Karpas-422 (cell line): ENCODE measurements around the gene KDM8. TPM values are rescaled to one million over a fixed set of nuclear protein-coding genes. Genes with fewer than 3 reads are reported as not detected.

Experiments used
- DNase-seq: peaks from one replicate; pipeline ENCODE4 v3.0.0-alpha.2; 2015
- H2AFZ ChIP-seq: fragments of 200-600 bp; sonication (generic); 2 replicates; pipeline ENCODE4 v1.6.1; 2014; ENCODE audit warnings: antibody characterized with exemption, low read length, mixed read lengths
- H3K27ac ChIP-seq: fragments of 200-600 bp; sonication (generic); 2 replicates; pipeline ENCODE4 v1.5.1; 2014; ENCODE audit warnings: mild to moderate bottlenecking, low read length, moderate library complexity
- H3K27me3 ChIP-seq: fragments of 200-600 bp; sonication (generic); 2 replicates; pipeline ENCODE4 v1.6.1; 2014; ENCODE audit warnings: low read length, mixed read lengths
- H3K36me3 ChIP-seq: fragments of 200-600 bp; sonication (generic); 2 replicates; pipeline ENCODE4 v1.6.1; 2014; ENCODE audit warnings: low read length, mixed read lengths; ENCODE audit not compliant: insufficient read depth
- H3K4me1 ChIP-seq: fragments of 200-600 bp; sonication (generic); 2 replicates; pipeline ENCODE4 v1.6.1; 2014; ENCODE audit warnings: mild to moderate bottlenecking, low read length, mixed read lengths
- H3K4me2 ChIP-seq: fragments of 200-600 bp; sonication (generic); 2 replicates; pipeline ENCODE4 v1.6.1; 2014; ENCODE audit warnings: low read length, low read depth, mild to moderate bottlenecking; ENCODE audit not compliant: poor library complexity, severe bottlenecking
- H3K4me3 ChIP-seq: fragments of 200-600 bp; sonication (generic); 2 replicates; pipeline ENCODE4 v1.5.1; 2014; ENCODE audit warnings: mild to moderate bottlenecking, antibody characterized with exemption, low read length, mixed read lengths
- H3K79me2 ChIP-seq: fragments of 200-600 bp; sonication (generic); 2 replicates; pipeline ENCODE4 v1.6.1; 2014; ENCODE audit warnings: mild to moderate bottlenecking, low read length, mixed read lengths
- H3K9ac ChIP-seq: fragments of 200-600 bp; sonication (generic); 2 replicates; pipeline ENCODE4 v1.6.0; 2014; ENCODE audit warnings: low read length
- H3K9me2 ChIP-seq: fragments of 200-600 bp; sonication (generic), shearing (Covaris generic); replicated peaks from 2 replicates; pipeline ENCODE4 v1.6.0; 2014; ENCODE audit warnings: mild to moderate bottlenecking, low read length, moderate library complexity; ENCODE audit not compliant: insufficient read depth
- H3K9me3 ChIP-seq: fragments of 300-700, 200-600 bp; sonication (generic); 2 replicates; pipeline ENCODE4 v1.6.1; 2014; ENCODE audit warnings: low read length, mixed read lengths
- H4K20me1 ChIP-seq: fragments of 200-600 bp; sonication (generic); 2 replicates; pipeline ENCODE4 v1.6.1; 2014; ENCODE audit warnings: mild to moderate bottlenecking, antibody characterized with exemption, low read length, low read depth; ENCODE audit not compliant: insufficient read depth
- total RNA-seq: library from RNA; depleted of rRNA; stranded (reverse); fragments of >200 nt; shearing (Covaris generic); gene quantifications from 2 replicates; pipeline ENCODE4 v1.2.3, GENCODE V29; 2014; ENCODE audit warnings: low replicate concordance

KDM8 gene
- total RNA-seq, 1 experiment from 2014 or later, result 3.1 TPM

GRCh38 chr16:27216297-27216885 lies 13.1 kb downstream of the KDM8 start:
- no peak overlapping the region for H2AFZ ChIP-seq
- no peaks in the 10 kb centered on the region for H3K4me1 ChIP-seq
- no peak overlapping the region for H3K9ac ChIP-seq
- no peaks in the 10 kb centered on the region for H3K9me2 ChIP-seq
- H4K20me1 ChIP-seq, result no peaks in the 10 kb centered on the region
- H3K27me3 ChIP-seq, result no peaks in the 10 kb centered on the region
- H3K4me2 ChIP-seq, result no peak overlapping the region
- H3K4me3 ChIP-seq, result no peak overlapping the region
- no peak overlapping the region for H3K27ac ChIP-seq
- H3K36me3 ChIP-seq, result no peaks in the 10 kb centered on the region
- no peaks in the 10 kb centered on the region for H3K79me2 ChIP-seq
- no peak for DNase-seq
- H3K9me3 ChIP-seq, result no peaks in the 10 kb centered on the region

GRCh38 chr16:27217256-27217655 lies 13.9 kb downstream of the KDM8 start:
- peak; percentile 57 for DNase-seq
- H3K4me3 ChIP-seq, result no peak overlapping the region
- H3K36me3 ChIP-seq, result no peaks in the 10 kb centered on the region
- H3K4me1 ChIP-seq, result no peaks in the 10 kb centered on the region
- H4K20me1 ChIP-seq, result no peaks in the 10 kb centered on the region
- no peak overlapping the region for H2AFZ ChIP-seq
- no peak overlapping the region for H3K9ac ChIP-seq
- no peaks in the 10 kb centered on the region for H3K27me3 ChIP-seq
- H3K79me2 ChIP-seq, result no peaks in the 10 kb centered on the region
- H3K4me2 ChIP-seq, result no peak overlapping the region
- no peak overlapping the region for H3K27ac ChIP-seq
- no peaks in the 10 kb centered on the region for H3K9me2 ChIP-seq
- no peaks in the 10 kb centered on the region for H3K9me3 ChIP-seq

GRCh38 chr16:27218756-27219155 lies 15.4 kb downstream of the KDM8 start:
- Histone ChIP-seq H3K36me3 (no peaks in the 10 kb centered on the region), H3K9me2 (no peaks in the 10 kb centered on the region), H3K9ac (no peak overlapping the region), H4K20me1 (no peaks in the 10 kb centered on the region), H2AFZ (no peak overlapping the region), H3K4me2 (no peak overlapping the region), H3K9me3 (no peaks in the 10 kb centered on the region), H3K79me2 (no peaks in the 10 kb centered on the region), H3K4me3 (no peak overlapping the region), H3K4me1 (no peaks in the 10 kb centered on the region), H3K27ac (no peak overlapping the region), H3K27me3 (no peaks in the 10 kb centered on the region)
- DNase-seq, result no peak

- Histone ChIP-seq H3K27ac (no peak overlapping the region), H3K4me3 (no peak overlapping the region), H4K20me1 (no peaks in the 10 kb centered on the region), H3K9me3 (no peaks in the 10 kb centered on the region), H3K9me2 (no peaks in the 10 kb centered on the region), H3K4me2 (no peak overlapping the region), H2AFZ (no peak overlapping the region), H3K4me1 (no peaks in the 10 kb centered on the region), H3K36me3 (no peaks in the 10 kb centered on the region), H3K79me2 (no peaks in the 10 kb centered on the region), H3K9ac (no peak overlapping the region), H3K27me3 (no peaks in the 10 kb centered on the region)
- no peak for DNase-seq
Measured at GRCh38 chr16:27219161-27219560, 15.8 kb downstream of the KDM8 start.

- no peak overlapping the region for H3K4me2 ChIP-seq
- no peak overlapping the region for H3K27ac ChIP-seq
- H3K79me2 ChIP-seq, result no peaks in the 10 kb centered on the region
- H3K4me3 ChIP-seq, result no peak overlapping the region
- no peak overlapping the region for H3K9ac ChIP-seq
- no peaks in the 10 kb centered on the region for H3K9me3 ChIP-seq
- H3K27me3 ChIP-seq, result no peaks in the 10 kb centered on the region
- H3K9me2 ChIP-seq, result no peaks in the 10 kb centered on the region
- no peak for DNase-seq
- H3K4me1 ChIP-seq, result no peaks in the 10 kb centered on the region
- no peaks in the 10 kb centered on the region for H4K20me1 ChIP-seq
- H3K36me3 ChIP-seq, result no peaks in the 10 kb centered on the region
- H2AFZ ChIP-seq, result no peak overlapping the region
Measured at GRCh38 chr16:27220120-27220519, 16.8 kb downstream of the KDM8 start.

- H3K79me2 ChIP-seq, result no peaks in the 10 kb centered on the region
- H3K9me3 ChIP-seq, result no peaks in the 10 kb centered on the region
- H3K4me3 ChIP-seq, result no peak overlapping the region
- H4K20me1 ChIP-seq, result no peaks in the 10 kb centered on the region
- H3K9ac ChIP-seq, result no peak overlapping the region
- DNase-seq, result no peak
- no peaks in the 10 kb centered on the region for H3K4me1 ChIP-seq
- H2AFZ ChIP-seq, result no peak overlapping the region
- H3K9me2 ChIP-seq, result no peaks in the 10 kb centered on the region
- H3K36me3 ChIP-seq, result no peaks in the 10 kb centered on the region
- H3K4me2 ChIP-seq, result no peak overlapping the region
- H3K27ac ChIP-seq, result no peak overlapping the region
- no peaks in the 10 kb centered on the region for H3K27me3 ChIP-seq
Measured at GRCh38 chr16:27220527-27220926, 17.2 kb downstream of the KDM8 start.

- Histone ChIP-seq H3K4me1 (no peaks in the 10 kb centered on the region), H3K36me3 (no peaks in the 10 kb centered on the region), H3K4me2 (no peak overlapping the region), H3K9me3 (no peaks in the 10 kb centered on the region), H3K27ac (no peak overlapping the region), H4K20me1 (no peaks in the 10 kb centered on the region), H3K79me2 (no peaks in the 10 kb centered on the region), H3K9me2 (no peaks in the 10 kb centered on the region), H2AFZ (no peak overlapping the region), H3K27me3 (no peaks in the 10 kb centered on the region), H3K9ac (no peak overlapping the region), H3K4me3 (no peak overlapping the region)
- DNase-seq, result no peak
Measured at GRCh38 chr16:27220991-27221390, 17.7 kb downstream of the KDM8 start.

- no peak for DNase-seq
- no peak overlapping the region for H3K4me3 ChIP-seq
- no peak overlapping the region for H3K9ac ChIP-seq
- H3K9me2 ChIP-seq, result no peaks in the 10 kb centered on the region
- H3K79me2 ChIP-seq, result no peaks in the 10 kb centered on the region
- no peak overlapping the region for H2AFZ ChIP-seq
- no peaks in the 10 kb centered on the region for H4K20me1 ChIP-seq
- H3K27me3 ChIP-seq, result no peaks in the 10 kb centered on the region
- H3K36me3 ChIP-seq, result no peaks in the 10 kb centered on the region
- H3K9me3 ChIP-seq, result no peaks in the 10 kb centered on the region
- no peak overlapping the region for H3K4me2 ChIP-seq
- no peaks in the 10 kb centered on the region for H3K4me1 ChIP-seq
- H3K27ac ChIP-seq, result no peak overlapping the region
Measured at GRCh38 chr16:27221576-27222248, 18.4 kb downstream of the KDM8 start.
